Measurements from ENCODE around the gene SF3B2. TPM values are rescaled to one million over a fixed set of nuclear protein-coding genes. Genes with fewer than 3 reads are reported as not detected.
A peak's percentile ranks its signal among the peaks of the same experiment; 100 is the strongest.

SF3B2 gene
- total and polyA plus RNA-seq, 2 donors (not counting 1 experiment from before 2014, with no cell fraction given) = 87.7 to 108 TPM

- Histone ChIP-seq H3K9ac (ENCODE audit: insufficient read depth, low read length) (no peak within 1 kb of the TSS), H4K20me1 (ENCODE audit: control insufficient read depth, extremely low read depth, insufficient read depth, low read length) (no peaks in the 10 kb centered on the region), H3K27ac (ENCODE audit: insufficient read depth, low read length) (no peak within 1 kb of the TSS), H3K4me2 (ENCODE audit: extremely low read depth, insufficient read depth, low read length) (no peak within 1 kb of the TSS), H3K4me3 (replicated peaks in 1 of 4; ENCODE audit: control extremely low read depth in 1 of 4, insufficient read depth in 1 of 4, low read depth in 3 of 4, low read length in 4 of 4) (no peak within 1 kb of the TSS), H3K79me2 (ENCODE audit: control insufficient read depth, insufficient read depth, low read length) (no peaks in the 10 kb centered on the region), H3K36me3 (ENCODE audit: control insufficient read depth, insufficient read depth, low read length) (no peaks in the 10 kb centered on the region), H3K9me3 (ENCODE audit: control insufficient read depth, insufficient read depth, low read depth, low read length) (no peaks in the 10 kb centered on the region), H3K4me1 (ENCODE audit: control insufficient read depth, extremely low read depth, insufficient read depth, low read length) (peaks cover 3% of the 10 kb centered on the region), H3K27me3 (ENCODE audit: control insufficient read depth, insufficient read depth, low read length) (peaks cover 7% of the 10 kb centered on the region), H2AFZ (ENCODE audit: low read length) (no peak within 1 kb of the TSS)
- no peak for TF ChIP-seq CTCF (conservative IDR thresholded peaks at IDR 0.05 in 1 of 2, IDR thresholded peaks at IDR 0.05 in 1 of 2; ENCODE audit: low read depth in 1 of 2, low read length in 2 of 2)
- TF ChIP-seq EZH2 (IDR thresholded peaks at IDR 0.05; ENCODE audit: low read length, missing control alignments) = peak; percentile 85
- no peak for DNase-seq (ENCODE audit: low read depth in 2 of 2)
Measured at GRCh38 chr11:66011785-66012303, 40.3 kb upstream of the SF3B2 start, which contains the start of gene CST6. CST6 (plus strand) TSS chr11:66012008; CDS start chr11:66012045, 37 bp downstream.

GRCh38 chr11:66012371-66012945 is 39.7 kb upstream of the SF3B2 start:
- DNase-seq (ENCODE audit: low read depth in 2 of 2) = no peak
- H3K36me3 ChIP-seq (ENCODE audit: control insufficient read depth, insufficient read depth, low read length) = no peaks in the 10 kb centered on the region
- peaks cover 7% of the 10 kb centered on the region for H3K27me3 ChIP-seq (ENCODE audit: control insufficient read depth, insufficient read depth, low read length)
- H3K4me3 ChIP-seq (replicated peaks in 1 of 4; ENCODE audit: control extremely low read depth in 1 of 4, insufficient read depth in 1 of 4, low read depth in 3 of 4, low read length in 4 of 4) = no peak overlapping the region
- H3K27ac ChIP-seq (ENCODE audit: insufficient read depth, low read length) = no peak overlapping the region
- no peaks in the 10 kb centered on the region for H3K79me2 ChIP-seq (ENCODE audit: control insufficient read depth, insufficient read depth, low read length)
- no peak overlapping the region for H3K4me2 ChIP-seq (ENCODE audit: extremely low read depth, insufficient read depth, low read length)
- H4K20me1 ChIP-seq (ENCODE audit: control insufficient read depth, extremely low read depth, insufficient read depth, low read length) = no peaks in the 10 kb centered on the region
- no peaks in the 10 kb centered on the region for H3K9me3 ChIP-seq (ENCODE audit: control insufficient read depth, insufficient read depth, low read depth, low read length)
- no peak overlapping the region for H3K9ac ChIP-seq (ENCODE audit: insufficient read depth, low read length)
- H2AFZ ChIP-seq (ENCODE audit: low read length) = no peak overlapping the region
- TF ChIP-seq CTCF (conservative IDR thresholded peaks at IDR 0.05 in 1 of 2, IDR thresholded peaks at IDR 0.05 in 1 of 2; ENCODE audit: low read depth in 1 of 2, low read length in 2 of 2) = no peak
- TF ChIP-seq EZH2 (IDR thresholded peaks at IDR 0.05; ENCODE audit: low read length, missing control alignments) = no peak
- peaks cover 3% of the 10 kb centered on the region for H3K4me1 ChIP-seq (ENCODE audit: control insufficient read depth, extremely low read depth, insufficient read depth, low read length)

- H3K27me3 ChIP-seq (ENCODE audit: control insufficient read depth, insufficient read depth, low read length) = peaks cover 7% of the 10 kb centered on the region
- no peak for DNase-seq (ENCODE audit: low read depth in 2 of 2)
- TF ChIP-seq EZH2 (IDR thresholded peaks at IDR 0.05; ENCODE audit: low read length, missing control alignments) (no peak), CTCF (conservative IDR thresholded peaks at IDR 0.05 in 1 of 2, IDR thresholded peaks at IDR 0.05 in 1 of 2; ENCODE audit: low read depth in 1 of 2, low read length in 2 of 2) (no peak)
Measured at GRCh38 chr11:66012946-66013761, 39.0 kb upstream of the SF3B2 start.

More at GRCh38 chr11:66012946-66013761, 39.0 kb upstream of the SF3B2 start:
- Histone ChIP-seq H3K4me3 (replicated peaks in 1 of 4; ENCODE audit: control extremely low read depth in 1 of 4, insufficient read depth in 1 of 4, low read depth in 3 of 4, low read length in 4 of 4) (no peak overlapping the region), H4K20me1 (ENCODE audit: control insufficient read depth, extremely low read depth, insufficient read depth, low read length) (no peaks in the 10 kb centered on the region), H3K79me2 (ENCODE audit: control insufficient read depth, insufficient read depth, low read length) (no peaks in the 10 kb centered on the region), H3K36me3 (ENCODE audit: control insufficient read depth, insufficient read depth, low read length) (no peaks in the 10 kb centered on the region), H2AFZ (ENCODE audit: low read length) (no peak overlapping the region), H3K9me3 (ENCODE audit: control insufficient read depth, insufficient read depth, low read depth, low read length) (no peaks in the 10 kb centered on the region), H3K4me1 (ENCODE audit: control insufficient read depth, extremely low read depth, insufficient read depth, low read length) (peaks cover 3% of the 10 kb centered on the region), H3K27ac (ENCODE audit: insufficient read depth, low read length) (no peak overlapping the region), H3K9ac (ENCODE audit: insufficient read depth, low read length) (no peak overlapping the region), H3K4me2 (ENCODE audit: extremely low read depth, insufficient read depth, low read length) (no peak overlapping the region)
